Fibroblast of lung (primary cell): Measurements from ENCODE around the gene MINK1. TPM values are rescaled to one million over a fixed set of nuclear protein-coding genes. Genes with fewer than 3 reads are reported as not detected.

Experiments used
- DNase-seq, 2 donors: peaks; one replicate each; pipeline versions ENCODE4 v3.0.0 to v3.0.0-alpha.2; 2010; ENCODE audit warnings: low read depth in 2 of 2
- H2AFZ ChIP-seq: 2 replicates; pipeline ENCODE4 v1.5.1; 2012; ENCODE audit warnings: low read length, control low read depth, inconsistent platforms
- H3K27ac ChIP-seq: 2 replicates; pipeline ENCODE4 v1.5.1; 2011; ENCODE audit warnings: low read length, control low read depth; ENCODE audit not compliant: insufficient read depth
- H3K27me3 ChIP-seq: 2 replicates; pipeline ENCODE4 v1.5.1; 2011; ENCODE audit warnings: mild to moderate bottlenecking, low read length; ENCODE audit not compliant: control insufficient read depth, insufficient read depth
- H3K36me3 ChIP-seq: 2 replicates; pipeline ENCODE4 v1.5.1; 2011; ENCODE audit warnings: low read length; ENCODE audit not compliant: control insufficient read depth, insufficient read depth
- H3K4me1 ChIP-seq: 2 replicates; pipeline ENCODE4 v1.5.1; 2011; ENCODE audit warnings: low read length; ENCODE audit not compliant: control insufficient read depth, insufficient read depth; ENCODE audit errors: extremely low read depth
- H3K4me2 ChIP-seq: 2 replicates; pipeline ENCODE4 v1.5.1; 2011; ENCODE audit warnings: low read length, control low read depth; ENCODE audit not compliant: insufficient read depth; ENCODE audit errors: extremely low read depth
- H3K4me3 ChIP-seq, 4 experiments: fragments of 200-600 bp in 1 of 4; sonication (generic) in 1 of 4; replicated peaks in 1 of 4; 2 replicates each; pipeline ENCODE4 v1.5.1; 2011 to 2016; ENCODE audit warnings: low read length in 4 of 4, low read depth in 3 of 4, mild to moderate bottlenecking in 3 of 4, control low read depth in 2 of 4, inconsistent platforms in 1 of 4, mixed read lengths in 1 of 4; ENCODE audit not compliant: insufficient read depth in 1 of 4; ENCODE audit errors: control extremely low read depth in 1 of 4
- H3K79me2 ChIP-seq: 2 replicates; pipeline ENCODE4 v1.5.1; 2012; ENCODE audit warnings: mild to moderate bottlenecking, low read length, inconsistent platforms; ENCODE audit not compliant: control insufficient read depth, insufficient read depth
- H3K9ac ChIP-seq: 2 replicates; pipeline ENCODE4 v1.5.1; 2011; ENCODE audit warnings: mild to moderate bottlenecking, low read length, control low read depth; ENCODE audit not compliant: insufficient read depth
- H3K9me3 ChIP-seq: 2 replicates; pipeline ENCODE4 v1.5.1; 2012; ENCODE audit warnings: low read depth, low read length; ENCODE audit not compliant: control insufficient read depth, insufficient read depth
- H4K20me1 ChIP-seq: 2 replicates; pipeline ENCODE4 v1.5.1; 2011; ENCODE audit warnings: low read length; ENCODE audit not compliant: control insufficient read depth, insufficient read depth; ENCODE audit errors: extremely low read depth
- EZH2 ChIP-seq: IDR thresholded peaks from 2 replicates; pipeline ENCODE4 v1.5.1; 2012; ENCODE audit warnings: low read length, control low read depth, mild to moderate bottlenecking; ENCODE audit errors: missing control alignments
- polyA plus RNA-seq, 2 donors: library from polyadenylated mRNA; depleted of rRNA in 1 of 2; stranded (reverse) in 1 of 2; unstranded in 1 of 2; fragments of >200 nt; gene quantifications; 2 replicates each; pipeline ENCODE4 v1.2.1, GENCODE V29; 2011 to 2012; ENCODE audit warnings: missing spikeins in 1 of 2
- total RNA-seq: library from RNA; depleted of rRNA; stranded (reverse); fragments of >200 nt; gene quantifications from 2 replicates; pipeline ENCODE4 v1.2.1, GENCODE V29; 2014
- TF ChIP-seq, protein P1 (sequence below), 2 donors: IDR thresholded peaks in 1 of 2; conservative IDR thresholded peaks in 1 of 2; 1 replicate in 1 of 2; 2 replicates in 1 of 2; pipeline ENCODE4 v1.5.1; 2011 to 2012; ENCODE audit warnings: low read length in 2 of 2, control low read depth in 1 of 2, inconsistent platforms in 1 of 2, low read depth in 1 of 2, mild to moderate bottlenecking in 1 of 2

MINK1 gene
- total and polyA plus RNA-seq, 2 donors (not counting 1 experiment from before 2014, with no cell fraction given): 27.2 to 28.6 TPM

DNA sequence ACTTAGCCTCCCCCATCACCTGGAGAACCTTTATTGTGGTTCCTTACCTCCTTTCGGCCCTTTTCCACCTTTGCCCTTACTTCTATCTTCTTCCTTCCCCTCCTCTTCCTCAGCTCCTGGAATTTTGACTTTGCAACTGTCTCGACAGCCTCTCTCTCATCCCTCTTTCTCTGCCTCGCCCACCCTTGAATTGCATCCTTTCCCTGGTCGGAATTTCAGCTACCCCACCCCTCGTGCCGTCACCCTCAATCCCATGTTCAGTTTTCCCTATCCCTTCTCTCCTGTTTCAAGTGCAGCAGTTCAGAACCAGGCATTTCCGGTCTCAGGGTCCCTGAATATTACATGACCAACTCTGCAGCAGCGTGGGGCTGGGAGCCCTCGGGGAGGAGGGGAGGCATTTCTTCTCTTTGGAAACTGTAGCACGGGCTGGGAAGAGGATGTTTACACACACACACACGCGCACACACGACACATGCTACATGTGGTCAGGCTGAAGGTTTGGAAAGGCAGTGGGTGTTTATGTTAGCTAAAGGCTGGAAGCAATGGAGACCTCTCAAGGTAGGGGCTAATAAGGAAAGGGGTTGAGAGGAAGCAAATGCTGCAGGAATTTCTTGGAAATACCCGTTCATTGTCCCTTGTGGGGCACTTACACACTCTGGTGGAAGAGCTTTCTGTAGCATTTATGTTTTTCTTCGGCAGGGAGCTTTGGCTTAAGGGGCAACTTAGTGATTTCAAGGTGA is 971 bp downstream of the MINK1 start:
- H3K4me2 ChIP-seq: peak overlapping the region; percentile 97
- H3K36me3 ChIP-seq: no peaks in the 10 kb centered on the region
- peak overlapping the region; percentile 12 for H2AFZ ChIP-seq
- no peaks in the 10 kb centered on the region for H3K27me3 ChIP-seq
- H3K4me3 ChIP-seq: peak overlapping the region; percentile 41 to 82 (median 70)
- H3K9me3 ChIP-seq: no peaks in the 10 kb centered on the region
- H3K4me1 ChIP-seq: peaks cover 5% of the 10 kb centered on the region
- H3K27ac ChIP-seq: peak overlapping the region; percentile 85
- DNase-seq: peak; percentile 52 to 65
- peaks cover 38% of the 10 kb centered on the region for H3K79me2 ChIP-seq
- peaks cover 3% of the 10 kb centered on the region for H4K20me1 ChIP-seq
- peak overlapping the region; percentile 62 for H3K9ac ChIP-seq
- TF ChIP-seq EZH2: no peak
- TF ChIP-seq, protein P1, sequence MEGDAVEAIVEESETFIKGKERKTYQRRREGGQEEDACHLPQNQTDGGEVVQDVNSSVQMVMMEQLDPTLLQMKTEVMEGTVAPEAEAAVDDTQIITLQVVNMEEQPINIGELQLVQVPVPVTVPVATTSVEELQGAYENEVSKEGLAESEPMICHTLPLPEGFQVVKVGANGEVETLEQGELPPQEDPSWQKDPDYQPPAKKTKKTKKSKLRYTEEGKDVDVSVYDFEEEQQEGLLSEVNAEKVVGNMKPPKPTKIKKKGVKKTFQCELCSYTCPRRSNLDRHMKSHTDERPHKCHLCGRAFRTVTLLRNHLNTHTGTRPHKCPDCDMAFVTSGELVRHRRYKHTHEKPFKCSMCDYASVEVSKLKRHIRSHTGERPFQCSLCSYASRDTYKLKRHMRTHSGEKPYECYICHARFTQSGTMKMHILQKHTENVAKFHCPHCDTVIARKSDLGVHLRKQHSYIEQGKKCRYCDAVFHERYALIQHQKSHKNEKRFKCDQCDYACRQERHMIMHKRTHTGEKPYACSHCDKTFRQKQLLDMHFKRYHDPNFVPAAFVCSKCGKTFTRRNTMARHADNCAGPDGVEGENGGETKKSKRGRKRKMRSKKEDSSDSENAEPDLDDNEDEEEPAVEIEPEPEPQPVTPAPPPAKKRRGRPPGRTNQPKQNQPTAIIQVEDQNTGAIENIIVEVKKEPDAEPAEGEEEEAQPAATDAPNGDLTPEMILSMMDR (conservative IDR thresholded peaks at IDR 0.05 in 1 of 2, IDR thresholded peaks at IDR 0.05 in 1 of 2; ENCODE audit: low read depth in 1 of 2, low read length in 2 of 2): no peak

DNA sequence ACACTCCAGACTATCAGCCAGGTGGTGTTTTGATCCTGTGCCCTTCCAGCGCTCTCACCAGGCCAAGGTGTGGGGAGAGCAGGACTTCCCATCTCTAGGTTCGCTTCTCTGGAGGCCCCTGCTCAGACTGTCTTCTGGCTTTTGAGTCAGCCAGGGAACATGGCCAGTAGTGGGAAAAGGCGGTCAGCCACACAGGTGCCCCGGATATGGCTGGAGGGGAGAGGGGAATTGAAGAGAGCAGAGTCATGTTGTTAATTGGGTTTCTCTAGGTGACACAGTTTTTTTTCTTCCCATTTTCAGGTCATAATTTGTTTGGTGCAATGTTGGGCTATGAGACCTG is 1.5 kb downstream of the MINK1 start:
- H3K4me2 ChIP-seq: peak overlapping the region; percentile 97
- H3K27me3 ChIP-seq: no peaks in the 10 kb centered on the region
- no peaks in the 10 kb centered on the region for H3K9me3 ChIP-seq
- no peaks in the 10 kb centered on the region for H3K36me3 ChIP-seq
- no peak for DNase-seq
- TF ChIP-seq EZH2: no peak
- TF ChIP-seq, protein P1 (conservative IDR thresholded peaks at IDR 0.05 in 1 of 2, IDR thresholded peaks at IDR 0.05 in 1 of 2; ENCODE audit: low read depth in 1 of 2, low read length in 2 of 2): no peak
- no peak overlapping the region for H3K9ac ChIP-seq
- no peak overlapping the region for H2AFZ ChIP-seq
- peak overlapping the region; percentile 50 for H3K27ac ChIP-seq
- peaks cover 3% of the 10 kb centered on the region for H4K20me1 ChIP-seq
- H3K79me2 ChIP-seq: peaks cover 38% of the 10 kb centered on the region
- H3K4me3 ChIP-seq: peak overlapping the region; percentile 41 to 82 (median 70)
- peaks cover 5% of the 10 kb centered on the region for H3K4me1 ChIP-seq

DNA sequence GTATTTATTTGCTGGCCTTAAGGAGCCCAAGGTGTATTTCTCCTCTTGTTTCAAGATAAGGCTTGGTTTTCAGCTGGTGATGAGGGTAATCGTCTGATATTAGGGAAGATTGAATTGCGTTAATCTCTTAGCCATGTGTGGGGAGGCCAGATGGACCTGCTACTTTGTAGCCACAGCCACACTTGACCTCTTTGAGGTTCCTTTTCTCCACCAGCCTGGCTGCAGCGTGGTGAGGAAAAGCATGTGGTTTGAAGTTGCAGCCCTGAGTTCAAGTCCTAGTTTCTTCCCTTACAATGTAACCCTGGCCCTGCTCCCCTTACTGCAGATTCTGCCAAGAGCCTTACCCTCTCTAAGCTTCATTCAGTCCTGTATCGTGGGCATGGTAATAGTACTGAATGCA is 3.1 kb downstream of the MINK1 start:
- peaks cover 45% of the 10 kb centered on the region for H3K79me2 ChIP-seq
- H4K20me1 ChIP-seq: peaks cover 3% of the 10 kb centered on the region
- no peaks in the 10 kb centered on the region for H3K9me3 ChIP-seq
- H3K4me2 ChIP-seq: no peak overlapping the region
- no peaks in the 10 kb centered on the region for H3K27me3 ChIP-seq
- H3K36me3 ChIP-seq: no peaks in the 10 kb centered on the region
- H3K9ac ChIP-seq: no peak overlapping the region
- no peak overlapping the region for H3K27ac ChIP-seq
- H3K4me3 ChIP-seq: no peak overlapping the region
- peaks cover 8% of the 10 kb centered on the region for H3K4me1 ChIP-seq
- H2AFZ ChIP-seq: no peak overlapping the region
- DNase-seq: no peak
- TF ChIP-seq, protein P1 (conservative IDR thresholded peaks at IDR 0.05 in 1 of 2, IDR thresholded peaks at IDR 0.05 in 1 of 2; ENCODE audit: low read depth in 1 of 2, low read length in 2 of 2): no peak
- no peak for TF ChIP-seq EZH2
